HCT116 (cell line): ENCODE measurements around the gene GOLM1. TPM values are rescaled to one million over a fixed set of nuclear protein-coding genes. Genes with fewer than 3 reads are reported as not detected.

ENCODE experiments used
- ATAC-seq: fragments of 200-7000 bp; cut with Tn5 transposase; 2 replicates; pipeline ENCODE4 v1.9.1; 2020; ENCODE audit warnings: mild to moderate bottlenecking, moderate library complexity
- Bru-seq: library from RNA; stranded (reverse); fragments of 400-500 nt; gene quantifications from one replicate; lab custom pipeline; 2021; lab: Mats Ljungman, UMichigan
- BruChase-seq, 2 experiments: library from RNA; stranded (reverse); fragments of 400-500 nt; gene quantifications; one replicate each; lab custom pipeline; 2021; lab: Mats Ljungman, UMichigan
- BruUV-seq: library from RNA; stranded (reverse); fragments of 400-500 nt; replicated peaks from 2 replicates; lab custom pipeline; 2021; lab: Mats Ljungman, UMichigan
- CTCF ChIA-PET: fragments of 300-600 bp; sonication (Branson Sonifier 250); formaldehyde crosslinking; loops from one replicate; lab custom pipeline; 2021; ENCODE audit warnings: antibody characterized with exemption; lab: Charles Lee
- POLR2A ChIA-PET: fragments of 300-600, 350-600 bp; sonication (Branson Sonifier 250); formaldehyde crosslinking; loops from one replicate; lab custom pipeline; 2021; ENCODE audit warnings: antibody characterized with exemption; lab: Charles Lee
- RAD21 ChIA-PET, 2 experiments: fragments of 300-600 bp; sonication (Branson Sonifier 250); formaldehyde crosslinking; loops; one replicate each; lab custom pipeline; 2023; ENCODE audit warnings: low total read pairs in 2 of 2; ENCODE audit not compliant: uncharacterized antibody in 2 of 2, unreplicated experiment in 2 of 2, low non-redundant PET in 1 of 2; lab: Charles Lee
- DNase-seq: peaks from one replicate; pipeline ENCODE4 v3.0.0-alpha.2; 2010; ENCODE audit warnings: low read depth, low spot score
- H2AFZ ChIP-seq: fragments of 200-600 bp; shearing (Covaris generic), sonication (generic); 2 replicates; pipeline ENCODE4 v1.6.1; 2017; ENCODE audit warnings: low read depth, mixed run types, mixed read lengths, antibody characterized with exemption, low read length; ENCODE audit not compliant: poor library complexity, severe bottlenecking
- H3K27ac ChIP-seq: 2 replicates; pipeline ENCODE4 v1.5.1; 2012; ENCODE audit warnings: low read depth, low read length
- H3K27me3 ChIP-seq: fragments of 200-600 bp; sonication (generic); 2 replicates; pipeline ENCODE4 v1.6.1; 2016; ENCODE audit warnings: mixed run types, low read length, mixed read lengths; ENCODE audit not compliant: insufficient read depth
- H3K36me3 ChIP-seq, 2 experiments: fragments of 200-500 bp in 1 of 2; fragments of 200-600 bp in 1 of 2; sonication (Bioruptor generic) in 1 of 2; sonication (generic) in 1 of 2; 2 replicates each; pipeline versions ENCODE4 v1.5.1 to v1.6.1; 2014 to 2016; ENCODE audit warnings: low read length in 2 of 2, inconsistent platforms in 1 of 2, mixed read lengths in 1 of 2, mixed run types in 1 of 2; ENCODE audit not compliant: insufficient read depth in 2 of 2, control insufficient read depth in 1 of 2
- H3K4me1 ChIP-seq, 2 experiments: fragments of 200-600 bp in 1 of 2; sonication (generic) in 1 of 2; 2 replicates each; pipeline versions ENCODE4 v1.5.1 to v1.6.1; 2012 to 2017; ENCODE audit warnings: low read length in 2 of 2, inconsistent platforms in 1 of 2, mild to moderate bottlenecking in 1 of 2, mixed read lengths in 1 of 2, mixed run types in 1 of 2, moderate library complexity in 1 of 2; ENCODE audit not compliant: insufficient read depth in 2 of 2, control insufficient read depth in 1 of 2
- H3K4me2 ChIP-seq: fragments of 200-600 bp; sonication (generic); 2 replicates; pipeline ENCODE4 v1.6.1; 2017; ENCODE audit warnings: mixed run types, low read length, mixed read lengths
- H3K4me3 ChIP-seq, 2 experiments: fragments of 200-600 bp in 1 of 2; sonication (generic) in 1 of 2; replicated peaks in 1 of 2; 2 replicates each; pipeline ENCODE4 v1.5.1; 2011 to 2016; ENCODE audit warnings: low read length in 2 of 2, control low read depth in 1 of 2, low read depth in 1 of 2, mild to moderate bottlenecking in 1 of 2, mixed read lengths in 1 of 2, mixed run types in 1 of 2
- H3K79me2 ChIP-seq: fragments of 200-600 bp; sonication (generic); 2 replicates; pipeline ENCODE4 v1.6.1; 2017; ENCODE audit warnings: mild to moderate bottlenecking, mixed run types, low read length, moderate library complexity, mixed read lengths; ENCODE audit not compliant: insufficient read depth
- H3K9ac ChIP-seq: fragments of 200-600 bp; sonication (generic); 2 replicates; pipeline ENCODE4 v1.6.1; 2016; ENCODE audit warnings: low read length, mixed read lengths
- H3K9me2 ChIP-seq: fragments of 200-600 bp; sonication (generic), shearing (Covaris generic); 2 replicates; pipeline ENCODE4 v1.6.1; 2017; ENCODE audit warnings: mixed run types, mild to moderate bottlenecking, moderate library complexity; ENCODE audit not compliant: insufficient read depth
- H3K9me3 ChIP-seq, 2 experiments: fragments of 200-500 bp in 1 of 2; fragments of 200-600 bp in 1 of 2; sonication (Bioruptor generic) in 1 of 2; sonication (generic) in 1 of 2; 2 replicates each; pipeline ENCODE4 v1.6.1; 2014 to 2017; ENCODE audit warnings: low read length in 2 of 2, mixed read lengths in 2 of 2, inconsistent platforms in 1 of 2, low read depth in 1 of 2, mild to moderate bottlenecking in 1 of 2, mixed run types in 1 of 2, moderate library complexity in 1 of 2; ENCODE audit not compliant: control insufficient read depth in 1 of 2, insufficient read depth in 1 of 2
- H4K20me1 ChIP-seq: fragments of 200-600 bp; sonication (generic), shearing (Covaris generic); 2 replicates; pipeline ENCODE4 v1.6.1; 2017; ENCODE audit warnings: mixed run types, mild to moderate bottlenecking, moderate library complexity; ENCODE audit not compliant: insufficient read depth
- ATF3 ChIP-seq: IDR thresholded peaks from 2 replicates; pipeline ENCODE4 v1.6.1; 2012
- ELF1 ChIP-seq: IDR thresholded peaks from 2 replicates; pipeline ENCODE4 v1.6.1; 2012; ENCODE audit warnings: low read depth, borderline replicate concordance
- POLR2A ChIP-seq: IDR thresholded peaks from 2 replicates; pipeline ENCODE4 v1.7.0; 2011; ENCODE audit warnings: borderline replicate concordance; ENCODE audit not compliant: insufficient read depth, insufficient read length; ENCODE audit errors: extremely low read depth
- POLR2AphosphoS5 ChIP-seq: IDR thresholded peaks from 2 replicates; pipeline ENCODE4 v1.6.1; 2011; ENCODE audit warnings: mild to moderate bottlenecking, low read depth, low read length, moderate library complexity
- RAD21 ChIP-seq: IDR thresholded peaks from 2 replicates; pipeline ENCODE4 v1.6.1; 2012; ENCODE audit warnings: low read depth, mild to moderate bottlenecking
- REST ChIP-seq: IDR thresholded peaks from 2 replicates; pipeline ENCODE4 v1.6.1; 2012; ENCODE audit warnings: low read depth
- SP1 ChIP-seq: IDR thresholded peaks from 2 replicates; pipeline ENCODE4 v1.6.1; 2012; ENCODE audit warnings: low read depth
- ZFX ChIP-seq: fragments of 450-650 bp; IDR thresholded peaks from 2 replicates; pipeline ENCODE4 v1.6.1; 2017
- ZNF274 ChIP-seq: fragments of 200-500 bp; sonication (Bioruptor generic); IDR thresholded peaks from 2 replicates; pipeline ENCODE4 v1.6.1; 2014; ENCODE audit warnings: mild to moderate bottlenecking, low read depth, low read length, inconsistent platforms
- intact Hi-C: fragments of 100-400 bp; cut with micrococcal nuclease; formaldehyde crosslinking; loops from 2 replicates; pipeline ENCODE4 v1.10.0; 2022
- long read RNA-seq: library from polyadenylated mRNA; unstranded; transcript quantifications from one replicate; pipeline ENCODE4 v2.0.0, GENCODE V29; 2021; ENCODE audit not compliant: unreplicated experiment
- polyA plus RNA-seq: library from polyadenylated mRNA; unstranded; fragments of >200 nt; gene quantifications from 2 replicates; pipeline ENCODE4 v1.2.1, GENCODE V29; 2012; ENCODE audit warnings: missing spikeins
- total RNA-seq: library from RNA; stranded (reverse); gene quantifications from one replicate; pipeline ENCODE4 v1.2.1, GENCODE V29; 2021; ENCODE audit not compliant: unreplicated experiment
- TF ChIP-seq, protein P1 (sequence below), 3 experiments: fragments of 200-600 bp in 1 of 3; sonication (generic) in 1 of 3; IDR thresholded peaks in 2 of 3; conservative IDR thresholded peaks in 1 of 3; 2 replicates each; pipeline ENCODE4 v1.5.1; 2012 to 2017; ENCODE audit warnings: low read depth in 2 of 3, low read length in 2 of 3, antibody characterized with exemption in 1 of 3, borderline replicate concordance in 1 of 3, control low read depth in 1 of 3, mild to moderate bottlenecking in 1 of 3, mixed read lengths in 1 of 3, mixed run types in 1 of 3, moderate library complexity in 1 of 3; ENCODE audit not compliant: insufficient read depth in 1 of 3
- TF ChIP-seq, protein P2 (sequence below): IDR thresholded peaks from 2 replicates; pipeline ENCODE4 v1.6.1; 2011; ENCODE audit warnings: mild to moderate bottlenecking, low read length, moderate library complexity; ENCODE audit not compliant: insufficient replicate concordance; ENCODE audit errors: extremely low read depth

Gene GOLM1
- total RNA-seq (69.8 TPM), Bru-seq, nascent RNA (percentile 73 among the genes with signal in this experiment), BruChase-seq, experiment 1, labeled RNA remaining after a 6-hour chase (percentile 82 among the genes with signal in this experiment), BruChase-seq, experiment 2, labeled RNA remaining after a 2-hour chase (percentile 75 among the genes with signal in this experiment)
- 59.2 and 68.3 TPM in 2 replicates for polyA plus RNA-seq
- long read RNA-seq, transcript GOLM1-202 (10 exons, 3,022 nt): minor isoform, 21 of 430 reads
- long read RNA-seq, transcript GOLM1-203 (10 exons, 3,046 nt): major isoform, 358 of 430 reads
- long read RNA-seq, partial matches to known transcripts: 18 of 430 reads
- long read RNA-seq, other reads (novel, unspliced or antisense): 33 of 430 reads

GRCh38 chr9:86098824-86099700 lies at the start of gene GOLM1:
Gene GOLM1 (minus strand): TSS chr9:86099558. CDS start chr9:86079320, 20,238 bp downstream.
- Histone ChIP-seq H3K27ac (peak within 1 kb of the TSS; percentile 84), H3K4me3 (peak within 1 kb of the TSS; percentile 75 to 91)
- intact Hi-C loops: no loop called here

More at GRCh38 chr9:86098824-86099700, at the start of gene GOLM1:
- H3K4me1 ChIP-seq: peaks cover 14 to 48% of the 10 kb centered on the region in 2 experiments
- ChIA-PET POLR2A (interaction anchor here (0.6 kb wide), 1 partner anchor 222 kb away, joined by 3 read pairs; no protein-coding TSS in a partner anchor), CTCF (no interaction called here), RAD21 (no interaction called here)
- H3K79me2 ChIP-seq: peaks cover 50% of the 10 kb centered on the region
- no peaks in the 10 kb centered on the region for H3K36me3 ChIP-seq
- peak within 1 kb of the TSS; percentile 92 for H3K4me2 ChIP-seq
- no peak for TF ChIP-seq ZNF274
- peak; percentile 35; the same call in 1 of the 2 replicates for TF ChIP-seq RAD21
- TF ChIP-seq, protein P1, sequence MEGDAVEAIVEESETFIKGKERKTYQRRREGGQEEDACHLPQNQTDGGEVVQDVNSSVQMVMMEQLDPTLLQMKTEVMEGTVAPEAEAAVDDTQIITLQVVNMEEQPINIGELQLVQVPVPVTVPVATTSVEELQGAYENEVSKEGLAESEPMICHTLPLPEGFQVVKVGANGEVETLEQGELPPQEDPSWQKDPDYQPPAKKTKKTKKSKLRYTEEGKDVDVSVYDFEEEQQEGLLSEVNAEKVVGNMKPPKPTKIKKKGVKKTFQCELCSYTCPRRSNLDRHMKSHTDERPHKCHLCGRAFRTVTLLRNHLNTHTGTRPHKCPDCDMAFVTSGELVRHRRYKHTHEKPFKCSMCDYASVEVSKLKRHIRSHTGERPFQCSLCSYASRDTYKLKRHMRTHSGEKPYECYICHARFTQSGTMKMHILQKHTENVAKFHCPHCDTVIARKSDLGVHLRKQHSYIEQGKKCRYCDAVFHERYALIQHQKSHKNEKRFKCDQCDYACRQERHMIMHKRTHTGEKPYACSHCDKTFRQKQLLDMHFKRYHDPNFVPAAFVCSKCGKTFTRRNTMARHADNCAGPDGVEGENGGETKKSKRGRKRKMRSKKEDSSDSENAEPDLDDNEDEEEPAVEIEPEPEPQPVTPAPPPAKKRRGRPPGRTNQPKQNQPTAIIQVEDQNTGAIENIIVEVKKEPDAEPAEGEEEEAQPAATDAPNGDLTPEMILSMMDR (IDR thresholded peaks at IDR 0.05 in 2 of 3, conservative IDR thresholded peaks at IDR 0.05 in 1 of 3; ENCODE audit: borderline replicate concordance in 1 of 3, insufficient read depth in 1 of 3, low read depth in 2 of 3, low read length in 2 of 3): peak in 1 of 3 experiments; percentile 2; a peak in 1 of 6 replicates
- TF ChIP-seq POLR2AphosphoS5: peak; percentile 60
- no peak for TF ChIP-seq ELF1
- TF ChIP-seq SP1: no peak
- TF ChIP-seq ZFX: peak; percentile 93
- TF ChIP-seq, protein P2, sequence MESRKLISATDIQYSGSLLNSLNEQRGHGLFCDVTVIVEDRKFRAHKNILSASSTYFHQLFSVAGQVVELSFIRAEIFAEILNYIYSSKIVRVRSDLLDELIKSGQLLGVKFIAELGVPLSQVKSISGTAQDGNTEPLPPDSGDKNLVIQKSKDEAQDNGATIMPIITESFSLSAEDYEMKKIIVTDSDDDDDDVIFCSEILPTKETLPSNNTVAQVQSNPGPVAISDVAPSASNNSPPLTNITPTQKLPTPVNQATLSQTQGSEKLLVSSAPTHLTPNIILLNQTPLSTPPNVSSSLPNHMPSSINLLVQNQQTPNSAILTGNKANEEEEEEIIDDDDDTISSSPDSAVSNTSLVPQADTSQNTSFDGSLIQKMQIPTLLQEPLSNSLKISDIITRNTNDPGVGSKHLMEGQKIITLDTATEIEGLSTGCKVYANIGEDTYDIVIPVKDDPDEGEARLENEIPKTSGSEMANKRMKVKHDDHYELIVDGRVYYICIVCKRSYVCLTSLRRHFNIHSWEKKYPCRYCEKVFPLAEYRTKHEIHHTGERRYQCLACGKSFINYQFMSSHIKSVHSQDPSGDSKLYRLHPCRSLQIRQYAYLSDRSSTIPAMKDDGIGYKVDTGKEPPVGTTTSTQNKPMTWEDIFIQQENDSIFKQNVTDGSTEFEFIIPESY: no peak
- peak; percentile 82 for TF ChIP-seq POLR2A
- no peak for TF ChIP-seq ATF3
- TF ChIP-seq REST: no peak
- no TSS peak for BruUV-seq
- H4K20me1 ChIP-seq: no peaks in the 10 kb centered on the region
- no peaks in the 10 kb centered on the region for H3K9me3 ChIP-seq
- DNase-seq (no peak), ATAC-seq (peak; percentile 87)
- H3K27me3 ChIP-seq: no peaks in the 10 kb centered on the region
- H3K9ac ChIP-seq: peak within 1 kb of the TSS; percentile 85
- H2AFZ ChIP-seq: peak within 1 kb of the TSS; percentile 46
- no peaks in the 10 kb centered on the region for H3K9me2 ChIP-seq
